ENCODE measurements around the gene DUSP23.

- TF ChIP-seq REST (IDR thresholded peaks at IDR 0.05; ENCODE audit: insufficient read depth in 1 of 2, low read depth in 2 of 2, low read length in 2 of 2) (no peak), SIN3A (IDR thresholded peaks at IDR 0.05; ENCODE audit: borderline replicate concordance, insufficient read depth, low read length) (no peak), TAF1 (IDR thresholded peaks at IDR 0.05; ENCODE audit: borderline replicate concordance, insufficient read depth, low read length) (no peak)
Measured at GRCh38 chr1:159829273-159829634, 48.5 kb downstream of the DUSP23 start.

All from PFSK-1 (cell line).